GM12865 (cell line): ENCODE results near the gene CD276.

ENCODE experiments used
- DNase-seq: peaks from one replicate; pipeline ENCODE4 v3.0.0; 2010; ENCODE audit warnings: low read depth
- H3K4me3 ChIP-seq: 2 replicates; pipeline ENCODE4 v1.5.1; 2011; ENCODE audit warnings: mild to moderate bottlenecking, low read depth, low read length, control low read depth
- CTCF ChIP-seq: IDR thresholded peaks from 2 replicates; pipeline ENCODE4 v1.5.1; 2011; ENCODE audit warnings: low read length, control low read depth, low read depth, inconsistent platforms; ENCODE audit not compliant: insufficient read depth; ENCODE audit errors: missing control alignments

The CD276 gene

GRCh38 chr15:73712107-73712506, 27.9 kb downstream of the CD276 start:
- no peak for DNase-seq
- TF ChIP-seq CTCF = no peak
- H3K4me3 ChIP-seq = no peak overlapping the region

- no peak overlapping the region for H3K4me3 ChIP-seq
- TF ChIP-seq CTCF = no peak
- no peak for DNase-seq
Observed at GRCh38 chr15:73714695-73715301, 30.6 kb downstream of the CD276 start.

GRCh38 chr15:73715417-73715816, 31.2 kb downstream of the CD276 start:
- no peak for TF ChIP-seq CTCF
- no peak overlapping the region for H3K4me3 ChIP-seq
- DNase-seq = no peak

- no peak for DNase-seq
- H3K4me3 ChIP-seq = no peak overlapping the region
- TF ChIP-seq CTCF = no peak
Observed at GRCh38 chr15:73716417-73716816, 32.2 kb downstream of the CD276 start.

GRCh38 chr15:73717206-73717605, 33.0 kb downstream of the CD276 start:
- H3K4me3 ChIP-seq = no peak overlapping the region
- TF ChIP-seq CTCF = no peak
- no peak for DNase-seq

- no peak overlapping the region for H3K4me3 ChIP-seq
- TF ChIP-seq CTCF = peak; percentile 8
- no peak for DNase-seq
Observed at GRCh38 chr15:73717802-73718201, 33.6 kb downstream of the CD276 start.

- no peak for DNase-seq
- no peak overlapping the region for H3K4me3 ChIP-seq
- no peak for TF ChIP-seq CTCF
Observed at GRCh38 chr15:73718694-73719093, 34.5 kb downstream of the CD276 start.
